D721Med (cell line): Measurements from ENCODE around the gene NFAT5.
"Not testable (repeated sequence)": the region's sequence is repeated elsewhere in the genome, so short reads cannot be mapped to it uniquely, and the experiment has no call there.

Source experiments
- DNase-seq: peaks from one replicate; pipeline ENCODE4 v3.0.0; 2011; ENCODE audit warnings: low spot score; ENCODE audit not compliant: insufficient read length
- FAIRE-seq: peaks from 2 replicates; lab custom pipeline; 2011; peaks lifted over from hg19 to GRCh38; lab: Jason Lieb, UNC
- CTCF ChIP-seq: IDR thresholded peaks from 2 replicates; pipeline ENCODE4 v1.5.1; 2012; ENCODE audit warnings: mild to moderate bottlenecking, control low read depth; ENCODE audit not compliant: insufficient read depth; ENCODE audit errors: missing control alignments

Gene NFAT5

GRCh38 chr16:69538808-69539207, 27.0 kb upstream of the NFAT5 start:
- TF ChIP-seq CTCF = no peak
- DNase-seq = no peak
- FAIRE-seq = no peak

- no peak for DNase-seq
- FAIRE-seq = no peak
- no peak for TF ChIP-seq CTCF
These were observed 22.8 kb upstream of the NFAT5 start for GRCh38 chr16:69542974-69543373.

GRCh38 chr16:69544088-69544487, 21.7 kb upstream of the NFAT5 start:
- no peak for DNase-seq
- no peak for TF ChIP-seq CTCF
- no peak for FAIRE-seq

GRCh38 chr16:69546663-69547062, 19.1 kb upstream of the NFAT5 start:
- not testable (repeated sequence) for FAIRE-seq, DNase-seq

GRCh38 chr16:69553332-69553731, 12.4 kb upstream of the NFAT5 start:
- DNase-seq (no peak), FAIRE-seq (no peak)
- TF ChIP-seq CTCF = no peak

- DNase-seq (no peak), FAIRE-seq (no peak)
These were observed 11.3 kb upstream of the NFAT5 start for GRCh38 chr16:69554495-69554894.

GRCh38 chr16:69555437-69555836, 10.3 kb upstream of the NFAT5 start:
- no peak for TF ChIP-seq CTCF
- no peak for DNase-seq
- FAIRE-seq = no peak

More at GRCh38 chr16:69554495-69554894, 11.3 kb upstream of the NFAT5 start:
- no peak for TF ChIP-seq CTCF

- FAIRE-seq = no peak
- TF ChIP-seq CTCF = no peak
- DNase-seq = no peak
These were observed 9.9 kb upstream of the NFAT5 start for GRCh38 chr16:69555867-69556266.
